Endodermal cell (in vitro differentiated cells): ENCODE measurements around the gene PIGK. TPM values are rescaled to one million over a fixed set of nuclear protein-coding genes. Genes with fewer than 3 reads are reported as not detected.

Source experiments
- DNase-seq: peaks from one replicate; pipeline ENCODE4 v3.0.0-alpha.2; 2017
- H3K27ac ChIP-seq: 2 replicates; pipeline ENCODE4 v1.5.1; 2013; ENCODE audit warnings: mild to moderate bottlenecking, low read depth, low read length, moderate library complexity
- H3K27me3 ChIP-seq: 2 replicates; pipeline ENCODE4 v1.6.1; 2013; ENCODE audit warnings: mild to moderate bottlenecking, low read length, moderate library complexity; ENCODE audit not compliant: insufficient read depth, control insufficient read depth, poor library complexity, severe bottlenecking
- H3K36me3 ChIP-seq: 2 replicates; pipeline ENCODE4 v1.7.0; 2013; ENCODE audit warnings: mild to moderate bottlenecking, low read length, moderate library complexity; ENCODE audit not compliant: control insufficient read depth, insufficient read depth
- H3K4me1 ChIP-seq: one replicate; pipeline ENCODE4 v1.7.0; 2013; ENCODE audit warnings: low read length; ENCODE audit not compliant: control insufficient read depth, insufficient read depth
- H3K4me3 ChIP-seq: 2 replicates; pipeline ENCODE4 v1.5.1; 2013; ENCODE audit warnings: mild to moderate bottlenecking, low read length, moderate library complexity
- H3K9ac ChIP-seq: 2 replicates; pipeline ENCODE4 v1.6.1; 2013; ENCODE audit warnings: mild to moderate bottlenecking, low read length, moderate library complexity; ENCODE audit not compliant: poor library complexity, severe bottlenecking; ENCODE audit errors: extremely low read depth
- H3K9me3 ChIP-seq: 2 replicates; pipeline ENCODE4 v1.6.1; 2013; ENCODE audit warnings: mild to moderate bottlenecking, low read length, moderate library complexity; ENCODE audit not compliant: control insufficient read depth
- H3K27ac Mint-ChIP-seq: 2 replicates; pipeline ENCODE4 v1.8.0; 2020; ENCODE audit warnings: mixed read lengths
- H3K27me3 Mint-ChIP-seq: 2 replicates; pipeline ENCODE4 v1.8.0; 2021; ENCODE audit warnings: mild to moderate bottlenecking, mixed read lengths; ENCODE audit not compliant: insufficient read depth
- H3K36me3 Mint-ChIP-seq: 2 replicates; pipeline ENCODE4 v1.8.0; 2020; ENCODE audit warnings: low read depth, mixed read lengths
- H3K4me1 Mint-ChIP-seq: 2 replicates; pipeline ENCODE4 v1.8.0; 2020; ENCODE audit warnings: mixed read lengths
- H3K4me3 Mint-ChIP-seq: 2 replicates; pipeline ENCODE4 v1.8.0; 2020; ENCODE audit warnings: mild to moderate bottlenecking, moderate library complexity, mixed read lengths
- H3K9me3 Mint-ChIP-seq: 2 replicates; pipeline ENCODE4 v1.8.0; 2020; ENCODE audit warnings: mild to moderate bottlenecking, mixed read lengths
- WGBS, 2 experiments: methylation state at CpG; one replicate each; pipeline versions ENCODE4 v1.1.5 to v1.1.7; 2013; ENCODE audit warnings: missing lambda C conversion rate in 2 of 2, mixed read lengths in 1 of 2; ENCODE audit not compliant: insufficient coverage in 1 of 2, insufficient read length in 1 of 2; 5-methylcytosine and 5-hydroxymethylcytosine counted together
- total RNA-seq, 2 donors: library from RNA; stranded (reverse); fragmentation: NEBNext Ultra II Directional in 1 of 2; extraction: Animal tissue kit (Norgen Biotek cat#: 25700) in 1 of 2; gene quantifications; 2 replicates in 1 of 2; 3 replicates in 1 of 2; pipeline ENCODE4 v1.2.1, GENCODE V29; 2021
- TF ChIP-seq, protein P1 (sequence below): fragments of 200-600 bp; sonication (generic); conservative IDR thresholded peaks from 2 replicates; pipeline ENCODE4 v1.5.0; 2021; ENCODE audit warnings: antibody characterized with exemption, mild to moderate bottlenecking

The PIGK gene
- total RNA-seq, 2 donors from 2014 or later = 19.9 to 26.7 TPM

DNA sequence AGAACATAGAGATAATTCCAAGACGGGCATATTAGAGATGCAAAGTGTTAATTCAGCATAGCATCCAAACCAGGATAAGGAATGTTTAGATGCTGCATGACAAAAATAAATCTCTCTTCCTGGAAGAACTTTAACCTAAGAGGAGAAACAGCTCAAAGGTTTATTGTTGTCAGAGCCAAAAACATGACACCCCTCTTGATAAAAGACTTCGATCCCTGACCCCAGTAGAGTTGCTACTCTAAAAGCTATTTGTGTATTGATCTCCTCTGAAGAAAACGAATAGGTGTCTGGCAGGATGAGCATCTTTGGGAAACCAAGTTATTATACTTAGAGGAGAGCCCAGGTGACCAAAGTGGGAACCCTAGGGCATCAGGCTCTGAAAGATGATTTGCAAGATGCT, 158.1 kb downstream of the PIGK start:
- TF ChIP-seq, protein P1, sequence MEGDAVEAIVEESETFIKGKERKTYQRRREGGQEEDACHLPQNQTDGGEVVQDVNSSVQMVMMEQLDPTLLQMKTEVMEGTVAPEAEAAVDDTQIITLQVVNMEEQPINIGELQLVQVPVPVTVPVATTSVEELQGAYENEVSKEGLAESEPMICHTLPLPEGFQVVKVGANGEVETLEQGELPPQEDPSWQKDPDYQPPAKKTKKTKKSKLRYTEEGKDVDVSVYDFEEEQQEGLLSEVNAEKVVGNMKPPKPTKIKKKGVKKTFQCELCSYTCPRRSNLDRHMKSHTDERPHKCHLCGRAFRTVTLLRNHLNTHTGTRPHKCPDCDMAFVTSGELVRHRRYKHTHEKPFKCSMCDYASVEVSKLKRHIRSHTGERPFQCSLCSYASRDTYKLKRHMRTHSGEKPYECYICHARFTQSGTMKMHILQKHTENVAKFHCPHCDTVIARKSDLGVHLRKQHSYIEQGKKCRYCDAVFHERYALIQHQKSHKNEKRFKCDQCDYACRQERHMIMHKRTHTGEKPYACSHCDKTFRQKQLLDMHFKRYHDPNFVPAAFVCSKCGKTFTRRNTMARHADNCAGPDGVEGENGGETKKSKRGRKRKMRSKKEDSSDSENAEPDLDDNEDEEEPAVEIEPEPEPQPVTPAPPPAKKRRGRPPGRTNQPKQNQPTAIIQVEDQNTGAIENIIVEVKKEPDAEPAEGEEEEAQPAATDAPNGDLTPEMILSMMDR = no peak
- H3K9me3 ChIP-seq = no peaks in the 10 kb centered on the region

DNA sequence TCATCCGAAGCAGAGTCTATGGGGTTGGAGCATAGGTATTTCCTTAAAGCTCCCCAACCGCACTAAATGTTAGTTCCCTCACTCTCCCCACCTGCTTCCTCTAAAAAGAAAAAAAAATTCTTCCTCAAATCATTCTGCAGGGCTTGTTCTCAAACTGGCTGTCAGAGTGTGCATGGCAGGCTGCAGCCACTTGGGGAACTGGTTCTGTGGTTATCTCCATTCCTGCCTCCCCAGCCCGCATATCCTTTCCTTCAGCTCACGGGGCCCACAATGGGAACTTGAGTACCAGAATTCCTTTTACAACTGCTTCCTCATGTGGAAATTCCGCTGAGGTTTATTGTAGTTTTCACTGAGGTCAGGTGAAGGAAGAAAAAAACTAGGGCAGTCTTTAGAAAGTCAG, 159.2 kb downstream of the PIGK start:
- WGBS, 2 experiments = 75 to 79% methylated on average over 2 to 5 of the region's 5 CpGs
- no peak overlapping the region for H3K4me3 Mint-ChIP-seq
- H3K27ac Mint-ChIP-seq = no peak overlapping the region
- H3K9me3 Mint-ChIP-seq = peaks cover 3% of the 10 kb centered on the region
- no peak overlapping the region for H3K27ac ChIP-seq
- no peak overlapping the region for H3K9ac ChIP-seq
- no peaks in the 10 kb centered on the region for H3K4me1 ChIP-seq
- no peaks in the 10 kb centered on the region for H3K36me3 ChIP-seq
- H3K4me1 Mint-ChIP-seq = peaks cover 4% of the 10 kb centered on the region
- peak; percentile 82 for DNase-seq
- H3K9me3 ChIP-seq = peaks cover 2% of the 10 kb centered on the region
- H3K27me3 Mint-ChIP-seq = no peaks in the 10 kb centered on the region
- TF ChIP-seq, protein P1 = peak; percentile 41
- H3K36me3 Mint-ChIP-seq = peaks cover 2% of the 10 kb centered on the region
- H3K27me3 ChIP-seq = no peaks in the 10 kb centered on the region
- no peak overlapping the region for H3K4me3 ChIP-seq

More for the DNA sequence above, 158.1 kb downstream of the PIGK start:
- Mint-ChIP-seq H3K36me3 (no peaks in the 10 kb centered on the region), H3K4me1 (peaks cover 4% of the 10 kb centered on the region), H3K4me3 (no peak overlapping the region), H3K27me3 (no peaks in the 10 kb centered on the region), H3K27ac (no peak overlapping the region), H3K9me3 (no peaks in the 10 kb centered on the region)
- no peak overlapping the region for H3K4me3 ChIP-seq
- no peaks in the 10 kb centered on the region for H3K27me3 ChIP-seq
- DNase-seq = no peak
- no peaks in the 10 kb centered on the region for H3K36me3 ChIP-seq
- no peak overlapping the region for H3K9ac ChIP-seq
- no peaks in the 10 kb centered on the region for H3K4me1 ChIP-seq
- no peak overlapping the region for H3K27ac ChIP-seq
- 85 to 93% methylated on average over 3 of the region's 3 CpGs for WGBS, 2 experiments

DNA sequence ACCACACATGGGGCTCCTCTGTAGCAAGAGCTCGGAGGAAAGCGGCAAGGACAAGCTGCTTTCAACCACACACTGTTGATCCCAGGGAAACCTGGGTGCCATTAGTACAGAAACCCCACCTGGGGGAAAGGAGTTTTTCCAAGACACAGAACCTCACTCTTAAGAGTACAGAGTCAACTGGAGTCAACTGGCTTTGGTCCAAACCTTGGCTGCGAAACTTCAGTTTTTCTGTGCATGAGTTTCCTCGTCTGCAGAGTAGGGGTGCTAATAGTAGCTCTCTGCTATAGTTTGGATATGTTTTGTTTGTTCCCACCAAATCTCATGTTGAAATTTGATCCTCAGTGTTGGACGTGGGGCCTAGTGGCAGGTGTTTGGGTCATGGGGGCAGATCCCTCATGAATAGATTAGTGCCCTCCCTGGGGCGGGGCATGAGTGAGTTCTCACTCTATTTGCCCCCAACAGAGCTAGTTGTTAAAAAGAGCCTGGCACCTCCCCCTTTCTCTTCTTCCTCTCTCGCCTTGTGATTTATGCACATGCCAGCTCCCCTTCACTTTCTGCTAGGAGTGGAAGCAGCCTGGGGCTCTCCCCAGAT, 161.1 kb downstream of the PIGK start:
- no peaks in the 10 kb centered on the region for H3K27me3 Mint-ChIP-seq
- DNase-seq = peak; percentile 54
- no peaks in the 10 kb centered on the region for H3K4me1 ChIP-seq
- no peak overlapping the region for H3K27ac Mint-ChIP-seq
- H3K27me3 ChIP-seq = no peaks in the 10 kb centered on the region
- no peak overlapping the region for H3K4me3 ChIP-seq
- H3K36me3 ChIP-seq = no peaks in the 10 kb centered on the region
- H3K9me3 Mint-ChIP-seq = peaks cover 4% of the 10 kb centered on the region
- H3K4me1 Mint-ChIP-seq = peaks cover 4% of the 10 kb centered on the region
- WGBS, 2 experiments = 85 to 87% methylated on average over 4 to 7 of the region's 7 CpGs
- H3K9ac ChIP-seq = no peak overlapping the region
- no peak overlapping the region for H3K4me3 Mint-ChIP-seq
- H3K9me3 ChIP-seq = peaks cover 10% of the 10 kb centered on the region
- TF ChIP-seq, protein P1 = no peak
- no peak overlapping the region for H3K27ac ChIP-seq
- H3K36me3 Mint-ChIP-seq = peaks cover 7% of the 10 kb centered on the region
